Measurements from ENCODE around the gene PLCG1.

Gene PLCG1

DNA sequence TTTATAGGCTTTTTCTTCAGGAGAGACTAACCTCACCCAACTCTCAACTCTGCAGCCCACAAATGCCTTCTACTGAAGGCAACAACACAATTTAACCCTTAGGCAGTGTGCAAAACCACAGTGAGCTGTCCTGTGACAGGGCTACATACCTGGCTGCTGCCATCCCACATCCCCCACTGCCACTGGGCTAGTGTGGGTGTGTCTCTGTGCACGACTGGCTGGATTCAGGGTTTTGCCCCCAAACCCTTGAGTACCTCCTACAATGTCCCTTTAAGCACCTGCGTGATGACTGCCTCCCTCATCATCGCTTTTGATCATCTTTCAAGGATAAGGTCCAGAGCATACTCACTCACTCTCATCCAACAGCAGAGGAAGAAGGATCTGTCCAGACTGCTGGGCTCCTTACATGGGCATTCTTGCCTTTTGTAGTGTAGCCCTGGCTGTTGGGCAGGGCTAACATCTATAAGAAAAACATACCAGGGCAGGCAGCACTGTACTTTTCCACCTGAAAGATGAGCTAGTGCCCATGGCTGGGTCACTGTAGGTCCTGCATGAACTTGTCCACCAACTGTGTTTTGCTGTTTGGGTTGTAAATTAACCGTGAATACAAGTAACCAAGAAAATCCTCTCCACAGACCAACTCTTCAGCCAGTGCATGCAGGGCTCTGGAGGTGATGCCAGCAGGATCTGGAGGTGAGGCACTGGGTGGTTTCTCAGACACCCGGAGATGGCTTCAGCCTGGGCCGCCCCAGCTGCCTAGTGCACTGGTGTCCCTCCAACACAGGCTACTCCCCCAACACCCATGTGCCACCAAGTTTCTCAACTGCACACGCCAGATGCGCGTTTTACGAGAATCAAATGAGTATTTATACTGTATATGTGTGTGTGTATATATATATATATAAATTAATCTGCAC, 45.2 kb downstream of the PLCG1 start:
- no peak for DNase-seq

DNA sequence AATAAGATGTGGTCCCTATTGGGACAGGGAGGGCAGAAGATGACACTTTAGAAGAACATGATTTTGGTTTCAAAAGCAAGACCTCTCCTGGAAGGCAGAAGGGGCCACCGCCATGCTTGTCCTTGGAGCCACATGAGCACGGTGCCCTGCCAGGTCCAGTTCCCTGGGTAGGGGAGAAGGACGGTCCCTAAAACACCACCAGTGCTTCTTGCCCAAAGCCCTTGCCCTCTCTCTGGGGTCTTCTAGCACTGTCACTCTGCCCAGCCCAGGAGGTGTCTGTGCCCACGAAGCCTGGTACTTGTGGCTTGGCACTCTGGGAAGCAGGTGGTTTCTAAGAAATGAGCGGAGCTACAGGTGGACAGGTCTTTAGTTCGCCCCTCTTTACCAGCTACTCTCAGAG, 46.0 kb downstream of the PLCG1 start:
- DNase-seq = no peak

DNA sequence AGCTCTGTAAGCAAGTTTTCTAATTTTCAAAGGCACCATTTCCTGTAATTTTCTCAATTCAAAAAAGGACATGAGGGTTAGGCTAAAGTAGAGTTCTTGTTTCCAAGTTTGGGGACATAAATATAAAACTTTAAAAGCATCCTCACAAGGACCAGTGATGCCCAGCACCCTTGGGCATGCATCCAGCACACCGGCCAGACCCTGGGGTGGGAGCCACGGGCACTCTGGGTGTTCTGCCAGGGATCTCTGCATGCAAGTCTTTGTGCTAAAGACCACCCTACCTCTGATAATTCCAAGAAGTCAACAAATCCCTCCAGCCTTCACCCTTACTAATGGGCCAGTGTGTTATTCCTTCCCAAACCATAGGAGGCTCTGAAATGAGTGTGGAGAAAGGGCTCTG, 46.5 kb downstream of the PLCG1 start:
- DNase-seq = no peak

DNA sequence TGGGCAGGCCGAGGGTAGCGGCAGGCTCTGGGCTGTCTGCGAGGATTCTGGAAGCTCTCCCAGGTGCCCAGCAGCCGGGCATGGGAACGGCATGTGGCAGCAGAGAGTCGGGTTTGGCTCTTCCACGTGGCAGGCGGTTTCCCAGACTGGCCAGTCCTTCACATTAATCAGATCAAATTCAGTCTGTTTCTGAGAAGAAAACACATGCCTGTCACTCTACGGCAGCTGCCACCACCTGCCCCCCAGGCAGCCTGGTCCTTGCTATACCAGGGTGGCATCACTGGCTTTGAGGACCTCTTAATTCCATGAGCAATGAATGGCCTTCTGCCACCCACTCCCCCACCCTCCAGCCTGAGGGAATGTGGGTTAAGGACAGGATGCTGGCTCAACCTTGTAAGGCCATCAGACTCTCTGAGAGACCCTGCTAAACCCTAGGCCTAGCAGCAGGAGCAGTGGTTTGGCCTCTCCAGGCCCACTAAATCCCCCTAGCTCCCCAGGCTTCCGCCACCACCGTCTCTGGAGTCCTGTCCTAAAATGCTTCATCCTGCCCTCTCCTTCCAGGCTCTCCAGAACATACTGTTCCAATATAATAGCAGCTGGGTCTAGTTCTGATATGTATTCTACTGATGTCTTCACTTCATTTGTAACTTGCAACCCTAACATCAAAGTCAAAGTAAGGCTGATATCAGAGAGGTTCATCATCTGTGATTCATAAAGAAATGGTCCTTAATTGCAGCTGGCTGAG, 47.8 kb downstream of the PLCG1 start:
- DNase-seq = no peak

DNA sequence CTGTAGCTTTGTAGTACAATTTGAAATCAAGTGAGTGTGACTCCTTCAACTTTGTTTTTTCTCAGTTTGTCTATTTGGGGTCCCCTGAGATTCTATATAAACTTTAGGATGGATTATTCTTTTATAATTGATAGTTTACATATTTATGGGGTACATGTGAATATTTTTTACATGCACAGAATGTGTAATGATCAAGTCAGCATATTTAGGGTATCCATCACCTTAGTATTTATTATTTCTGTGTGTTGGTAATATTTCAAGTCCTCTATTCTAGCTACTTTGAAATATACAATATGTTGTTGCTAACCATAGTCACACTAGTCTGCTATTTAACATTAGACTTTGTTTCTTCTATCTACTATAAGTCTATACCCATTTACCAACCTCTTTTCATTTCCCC, 50.3 kb downstream of the PLCG1 start:
- no peak for DNase-seq

DNA sequence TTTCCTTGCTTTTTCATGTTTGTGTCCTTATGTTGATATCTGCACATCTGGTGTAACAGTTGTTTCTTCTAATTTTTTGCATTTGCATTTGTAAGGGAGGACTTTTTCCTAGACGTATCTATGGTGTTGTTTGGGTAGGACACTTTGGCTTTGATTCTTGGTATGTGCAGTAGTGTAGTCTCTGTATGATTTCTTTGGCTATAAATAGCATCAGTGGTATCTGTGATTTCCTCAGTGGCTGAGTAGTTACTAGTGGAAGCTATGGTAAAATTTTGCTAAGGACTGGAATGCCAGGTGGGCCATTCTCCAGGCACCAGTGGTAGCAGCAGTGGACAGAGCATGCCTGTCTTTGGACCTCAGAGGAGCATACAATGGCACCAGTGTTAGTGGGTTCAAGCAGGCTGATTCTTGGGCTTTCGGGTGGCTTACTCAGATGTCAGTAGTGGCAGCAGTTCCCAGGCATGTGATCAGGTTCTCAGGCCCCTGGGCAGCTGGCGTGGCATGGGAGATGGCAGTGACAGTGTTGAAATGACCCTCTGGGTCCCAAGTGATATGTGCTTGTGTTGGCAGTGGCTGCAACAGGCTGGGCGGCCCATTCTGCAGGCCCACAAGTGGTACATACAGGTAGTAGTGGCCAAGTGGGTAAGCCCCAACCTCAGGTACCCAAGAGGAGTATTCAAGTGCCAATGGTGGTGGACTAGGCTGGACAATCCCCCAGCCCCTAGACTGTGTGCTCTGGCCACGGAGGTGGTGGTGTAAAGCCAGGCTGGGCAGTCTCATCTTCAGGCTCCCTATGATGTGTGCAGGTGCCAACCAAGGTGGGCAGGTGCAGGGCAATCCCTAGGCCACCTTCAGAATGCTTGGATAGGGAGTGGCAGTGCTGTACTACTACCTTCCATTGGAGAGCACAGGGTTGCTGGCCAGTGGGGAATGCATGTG, 54.5 kb downstream of the PLCG1 start:
- no peak for DNase-seq

DNA sequence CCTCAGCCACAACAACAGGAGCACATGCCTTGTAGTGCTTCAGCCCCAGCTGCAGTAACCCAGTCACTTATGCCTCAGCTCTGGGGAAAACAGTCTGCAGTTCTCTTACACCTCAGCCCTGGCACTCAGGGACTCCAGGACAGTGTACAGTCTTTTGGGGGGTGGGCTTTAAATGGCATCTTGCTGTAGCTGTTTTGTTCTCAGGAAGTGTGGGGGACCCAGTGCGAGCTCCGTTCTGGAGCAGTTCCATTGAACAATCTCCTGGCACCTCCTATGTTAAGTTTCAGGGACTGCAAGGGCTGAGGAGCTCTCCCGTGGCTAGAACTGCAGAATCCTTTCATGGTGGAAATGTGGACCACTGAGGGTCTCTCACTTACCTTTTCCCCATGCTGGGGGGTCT, 55.2 kb downstream of the PLCG1 start:
- no peak for DNase-seq

DNA sequence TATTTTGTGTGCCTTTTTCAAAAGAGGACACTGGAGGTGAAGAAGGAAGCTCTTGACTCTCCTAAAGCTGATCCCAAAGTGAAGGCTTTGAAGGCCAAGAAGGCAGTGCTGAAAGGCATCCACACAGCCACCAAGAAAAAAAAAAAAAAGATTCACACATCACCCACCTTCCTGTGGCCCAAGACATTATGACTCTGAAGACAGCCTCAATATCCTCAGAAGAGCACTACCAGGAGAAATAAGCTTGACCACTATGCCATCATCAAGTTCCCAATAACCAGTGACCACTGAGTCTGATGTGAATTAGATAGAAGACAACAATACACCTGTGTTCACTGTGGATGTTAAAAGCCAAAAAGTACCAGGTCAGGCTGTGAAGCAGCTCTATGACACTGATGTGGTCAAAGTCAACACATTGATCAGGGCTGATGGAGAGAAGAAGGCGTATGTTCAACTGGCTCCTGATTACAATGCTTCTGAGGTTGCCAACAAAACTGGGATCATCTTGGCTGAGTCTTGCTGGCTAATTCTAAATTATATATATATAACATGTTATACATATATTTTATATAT, 59.4 kb downstream of the PLCG1 start:
- peak; percentile 5 for DNase-seq

DNA sequence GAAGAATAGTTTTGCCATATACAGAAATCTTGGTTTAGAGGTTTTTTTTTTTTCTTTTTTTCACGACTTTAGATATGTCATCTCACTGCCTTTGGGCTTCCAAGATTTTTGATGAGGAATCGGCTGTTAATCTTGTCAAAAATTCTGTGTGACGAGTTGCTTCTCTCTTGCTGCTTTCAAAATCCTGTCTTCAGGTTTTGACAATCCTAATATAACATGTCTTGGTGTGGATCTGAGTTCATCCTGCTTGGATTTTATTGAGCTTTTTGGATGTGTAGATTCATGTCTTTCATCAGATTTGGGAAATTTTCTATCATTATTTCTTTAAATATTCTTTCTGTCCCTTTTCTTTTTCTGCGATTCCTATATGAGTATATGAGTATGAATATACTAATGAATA, 61.1 kb downstream of the PLCG1 start:
- no peak for DNase-seq

DNA sequence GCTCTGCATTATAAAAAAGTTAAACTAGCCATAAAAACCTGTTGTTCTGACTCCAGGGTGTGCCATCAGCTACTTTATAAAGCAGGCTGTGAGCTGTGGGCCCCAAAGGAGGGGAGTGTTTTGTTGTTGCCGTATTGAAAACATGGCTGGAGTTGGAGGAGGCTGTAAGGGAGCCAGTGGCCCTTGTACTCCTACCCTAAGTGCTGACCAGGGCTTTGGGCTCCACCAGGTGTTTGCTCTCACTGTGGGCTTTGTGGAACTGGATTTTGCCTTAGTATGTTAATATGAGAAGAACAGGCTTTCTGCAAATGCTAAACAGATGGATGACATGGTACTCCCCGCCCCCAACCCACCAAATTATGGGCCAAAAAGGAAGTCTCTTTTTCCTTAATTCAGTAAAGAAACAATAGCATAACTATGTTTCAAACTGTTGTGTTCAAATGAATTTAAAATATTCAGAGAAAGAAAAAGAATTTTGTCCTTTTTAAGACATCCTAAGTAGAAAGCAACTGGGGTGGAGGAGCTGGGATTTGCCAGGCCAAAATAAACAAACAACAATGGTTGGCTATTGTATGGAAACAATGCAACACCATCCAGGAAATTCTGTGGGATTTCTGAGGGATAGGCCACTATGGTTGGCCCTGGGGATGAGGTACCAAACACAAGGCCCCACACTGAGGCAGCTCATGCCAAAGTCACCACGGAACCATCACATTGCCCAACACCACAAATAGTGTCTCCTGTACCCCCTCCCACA, 63.3 kb downstream of the PLCG1 start:
- no peak for DNase-seq

DNA sequence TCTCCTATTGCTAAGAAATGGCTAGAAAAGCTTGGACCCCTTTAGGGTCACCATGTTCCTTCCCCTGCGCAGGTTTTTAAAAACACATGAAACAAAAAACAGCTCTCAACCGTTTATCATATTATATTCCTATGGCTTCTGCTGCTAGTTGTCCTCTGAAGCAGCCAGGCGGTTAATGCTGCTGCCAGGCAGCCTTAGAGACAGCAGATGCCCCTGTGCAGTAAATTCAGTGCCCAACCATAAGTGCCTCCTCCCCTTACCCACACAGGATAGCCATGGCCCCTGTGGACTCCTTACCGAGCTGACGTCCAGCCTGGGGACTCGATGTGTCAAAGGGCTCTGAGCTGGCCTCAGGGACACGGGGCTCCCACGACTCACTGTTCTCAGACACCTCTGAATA, 64.4 kb downstream of the PLCG1 start:
- DNase-seq = no peak

DNA sequence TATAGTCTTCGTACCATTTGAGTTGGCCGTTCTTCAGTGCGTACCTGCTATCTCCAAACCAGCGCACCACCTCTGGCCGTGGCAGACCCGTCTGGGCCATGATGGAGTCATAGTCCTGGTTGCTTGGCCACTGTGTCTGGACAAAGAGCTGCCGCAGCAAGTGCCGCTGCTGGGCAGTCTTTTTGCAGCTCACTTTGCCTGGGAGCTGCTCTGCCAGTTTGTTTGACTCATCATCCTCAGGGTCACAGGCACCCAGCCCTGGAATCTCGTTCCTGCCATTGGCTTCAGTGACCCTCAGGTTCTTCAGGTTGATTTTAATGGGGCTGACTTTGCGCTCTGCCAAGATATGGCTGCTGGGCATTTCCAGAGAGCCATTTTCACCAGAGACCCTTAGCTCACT, 65.1 kb downstream of the PLCG1 start:
- no peak for DNase-seq

DNA sequence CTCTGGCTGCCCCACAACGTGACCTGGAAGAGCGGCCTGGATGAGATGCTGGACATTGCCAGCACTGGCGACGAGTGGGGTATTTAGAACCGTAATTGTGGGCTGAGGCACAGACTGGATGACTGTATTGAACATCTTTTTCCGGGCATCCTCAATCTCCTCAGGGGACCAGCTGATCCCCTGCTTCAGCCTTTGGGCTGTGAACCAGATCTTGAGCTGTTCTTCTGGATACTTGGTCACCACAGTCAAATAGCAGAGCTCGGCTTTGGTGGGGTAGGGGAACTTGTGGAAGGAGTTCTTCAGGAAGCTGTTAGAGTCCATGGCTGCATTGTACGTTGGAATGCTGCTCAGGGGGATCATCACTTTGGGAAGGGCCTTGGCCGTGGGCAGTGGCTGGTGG, 66.3 kb downstream of the PLCG1 start:
- DNase-seq = no peak

DNA sequence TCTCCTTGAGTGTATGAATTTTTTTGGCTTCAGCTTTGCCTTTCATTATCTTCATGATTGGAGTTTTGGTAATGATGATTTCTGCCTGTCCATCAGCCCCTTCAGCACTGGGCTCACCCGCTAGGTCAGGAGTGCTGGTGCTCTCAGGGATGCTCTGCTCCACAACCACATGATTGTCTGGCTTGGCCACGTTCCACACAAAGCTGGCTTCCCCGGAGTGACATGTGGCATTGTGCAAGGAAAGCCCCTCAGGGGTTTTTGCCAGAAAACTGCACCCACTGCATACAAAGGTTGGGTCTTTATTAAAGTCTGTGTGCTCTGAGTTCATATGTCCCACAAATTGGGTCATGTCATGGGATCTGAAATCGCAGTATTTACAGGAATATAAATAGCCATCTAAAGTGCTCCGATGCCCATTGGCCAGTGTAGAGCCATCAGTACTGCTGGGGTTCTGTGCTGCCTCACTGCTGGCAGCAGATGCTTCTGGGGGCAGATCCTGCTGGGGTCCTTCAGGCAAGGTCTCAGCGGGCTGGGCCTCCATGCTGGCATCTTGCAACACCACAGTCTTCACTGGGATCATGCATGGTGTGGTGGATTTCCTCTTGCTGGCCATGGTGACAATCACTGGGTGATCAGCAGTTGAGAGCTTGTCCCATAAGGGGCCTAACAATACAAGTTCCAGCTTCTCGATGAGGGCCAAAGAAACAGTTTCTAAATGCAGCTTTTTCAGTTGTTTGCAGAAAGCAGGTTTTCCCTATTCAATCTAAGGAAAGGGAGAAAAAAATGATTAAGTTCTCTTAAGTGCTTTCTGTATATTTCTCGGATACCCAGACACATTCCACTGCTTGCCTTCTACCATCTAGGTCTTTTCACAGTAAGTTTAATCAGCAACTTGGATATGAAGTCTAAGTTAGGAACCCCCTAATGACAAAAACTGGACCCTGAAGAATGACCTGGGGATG, 67.2 kb downstream of the PLCG1 start:
- DNase-seq = peak; percentile 2

DNA sequence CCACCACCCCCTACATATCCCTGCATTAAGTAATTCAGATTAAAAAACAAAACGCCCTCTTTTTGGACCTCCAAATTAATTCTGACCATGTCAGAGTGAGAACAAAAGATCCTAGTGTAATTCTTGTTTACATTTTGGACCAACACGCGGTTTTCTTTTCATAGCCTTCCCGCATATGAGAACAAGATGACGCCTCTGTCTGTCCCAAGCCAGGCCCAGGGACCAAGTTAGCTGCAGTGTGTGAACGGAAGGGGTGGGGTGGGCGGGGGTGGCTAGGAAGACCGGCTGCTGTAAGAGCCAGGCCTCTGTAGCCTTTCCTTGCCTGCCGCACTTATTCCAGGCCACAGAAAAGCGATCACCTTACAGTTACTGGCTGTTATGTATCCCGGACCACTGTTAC, 68.0 kb downstream of the PLCG1 start:
- DNase-seq = no peak

DNA sequence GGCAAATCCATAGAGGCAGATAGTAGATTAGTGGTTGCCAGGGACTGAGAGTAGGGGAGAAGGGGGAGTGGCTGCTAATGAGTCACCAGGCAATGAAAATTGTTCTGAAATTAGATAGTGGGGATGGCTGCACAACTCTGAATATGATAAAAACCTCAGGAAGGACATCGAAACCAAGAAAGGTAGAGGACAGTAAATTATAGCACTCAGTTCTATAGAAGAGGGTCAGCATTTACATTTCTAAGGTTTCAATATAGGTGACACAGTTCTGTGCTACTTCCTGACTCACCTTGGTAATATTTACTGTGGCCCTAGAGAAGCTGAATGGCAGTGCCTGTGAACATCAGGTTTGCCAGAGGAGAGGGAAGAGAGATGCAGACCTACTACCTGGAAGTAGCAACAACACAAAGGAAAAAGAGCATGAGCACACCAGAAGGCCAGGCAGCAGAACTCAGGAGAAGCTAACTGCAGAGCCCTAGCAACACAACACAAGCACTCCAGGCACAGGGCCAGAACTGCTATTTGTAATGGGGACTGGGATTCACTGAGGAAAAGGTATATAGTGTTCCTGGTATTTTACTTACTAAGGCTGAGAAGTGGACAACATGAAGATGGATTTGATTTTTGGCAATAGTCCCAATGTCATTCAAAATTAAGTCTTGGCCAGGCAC, 75.9 kb downstream of the PLCG1 start:
- DNase-seq = peak; percentile 63

DNA sequence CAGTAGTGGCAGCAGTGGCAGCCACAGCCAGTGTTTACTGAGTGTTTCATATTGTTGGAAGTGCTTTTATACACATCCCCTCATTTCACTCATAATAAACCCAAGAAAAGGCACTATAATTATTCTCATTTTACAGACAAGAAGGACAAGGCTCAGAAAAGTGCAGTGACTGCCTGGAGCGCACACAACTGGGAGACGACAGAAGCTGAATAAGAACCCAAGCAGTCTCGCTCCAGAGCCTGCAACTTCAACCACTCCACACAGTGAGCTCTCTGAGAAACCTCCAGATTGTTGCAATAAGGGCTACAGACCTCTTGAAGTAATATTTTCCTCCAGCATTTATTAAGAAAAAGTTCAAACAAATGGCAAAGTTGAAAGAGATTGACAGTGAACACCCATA, 76.9 kb downstream of the PLCG1 start:
- peak; percentile 21 for DNase-seq

DNA sequence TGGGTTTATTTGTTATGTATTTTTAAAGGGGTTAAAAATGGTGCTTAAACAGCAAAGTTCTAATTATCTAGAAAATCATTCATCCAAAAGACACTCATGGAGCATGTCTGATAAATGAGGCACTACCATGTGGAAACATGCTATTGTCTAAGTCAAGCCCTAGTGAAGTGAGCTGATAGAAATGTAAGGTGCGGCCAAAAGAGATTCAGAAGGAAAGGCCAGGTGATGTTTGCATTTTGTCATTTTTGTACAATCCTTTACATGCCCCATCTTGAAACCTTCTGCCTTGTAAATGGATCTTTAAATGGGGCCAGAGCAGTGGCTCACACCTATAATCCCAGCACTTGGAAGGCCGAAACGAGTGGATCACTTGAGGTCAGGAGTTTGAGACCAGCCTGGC, 77.3 kb downstream of the PLCG1 start:
- DNase-seq = no peak

DNA sequence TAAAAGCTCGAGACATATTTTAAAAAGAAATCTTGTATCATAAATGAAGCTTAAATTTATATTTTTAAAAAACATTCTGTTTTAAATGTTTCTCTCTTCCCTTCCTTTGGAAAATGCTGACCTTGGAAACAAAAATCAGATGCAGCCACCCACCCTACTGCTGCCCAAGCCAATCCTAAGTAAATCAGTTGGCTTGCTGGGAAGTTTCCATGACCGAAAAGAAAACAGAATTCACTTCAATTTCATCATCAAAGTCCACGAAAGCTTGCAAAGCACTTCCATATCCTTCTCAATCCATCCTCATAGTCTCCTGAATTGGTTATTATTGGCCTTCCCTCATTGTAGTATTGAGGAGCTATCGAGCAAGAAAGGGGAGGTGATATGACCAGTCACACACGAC, 80.1 kb downstream of the PLCG1 start:
- no peak for DNase-seq

DNA sequence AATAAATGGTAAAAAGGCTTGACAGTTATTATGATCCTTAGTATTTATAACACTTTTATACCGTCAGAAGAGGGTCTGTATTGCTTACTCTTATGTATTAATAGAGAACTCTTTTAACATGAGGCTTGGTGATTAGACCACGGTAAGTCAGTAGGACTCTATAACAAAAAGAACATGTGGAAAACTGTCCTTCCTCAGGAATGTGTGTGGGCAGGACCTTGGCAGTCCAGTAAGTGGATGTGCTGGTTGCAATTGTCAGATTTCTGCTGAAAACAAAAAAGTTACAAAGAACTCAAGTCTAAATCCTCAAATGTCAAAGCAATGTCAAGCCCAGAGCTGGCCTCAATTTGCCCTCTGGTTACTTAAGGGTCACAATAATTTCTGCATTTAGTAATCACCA, 81.1 kb downstream of the PLCG1 start:
- no peak for DNase-seq

Measured in NCI-H69 (cell line).